CD4-positive, alpha-beta T cell treated with Interleukin-6 for 4 hours (primary cell): ENCODE data around the gene MAML1.
"Not testable (repeated sequence)": the region's sequence is repeated elsewhere in the genome, so short reads cannot be mapped to it uniquely, and the experiment has no call there.

Experiments
- DNase-seq: peaks from one replicate; pipeline ENCODE4 v3.0.0-alpha.2; 2020; ENCODE audit warnings: mixed read lengths

MAML1 gene

DNA sequence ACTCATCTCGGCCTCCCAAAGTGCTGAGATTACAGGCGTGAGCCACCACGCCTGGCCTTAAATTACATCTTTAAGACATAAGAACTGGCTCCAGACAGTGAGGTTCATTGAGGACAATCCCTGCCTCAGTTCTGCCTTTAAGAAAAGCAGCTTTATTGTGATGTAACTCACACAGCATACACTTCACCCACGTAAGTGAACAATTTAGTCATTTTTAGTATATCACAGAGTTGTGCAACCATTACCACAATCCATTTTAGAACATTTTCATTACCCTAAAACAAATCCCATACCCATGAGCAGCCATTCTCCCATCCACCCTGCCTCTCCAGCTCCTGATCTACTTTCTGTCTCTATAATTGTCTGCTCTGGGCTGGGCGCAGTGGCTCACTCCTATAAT lies 37.2 kb downstream of the MAML1 start:
- DNase-seq = no peak

- no peak for DNase-seq
Observed at GRCh38 chr5:179771311-179771895, 38.8 kb downstream of the MAML1 start.

DNA sequence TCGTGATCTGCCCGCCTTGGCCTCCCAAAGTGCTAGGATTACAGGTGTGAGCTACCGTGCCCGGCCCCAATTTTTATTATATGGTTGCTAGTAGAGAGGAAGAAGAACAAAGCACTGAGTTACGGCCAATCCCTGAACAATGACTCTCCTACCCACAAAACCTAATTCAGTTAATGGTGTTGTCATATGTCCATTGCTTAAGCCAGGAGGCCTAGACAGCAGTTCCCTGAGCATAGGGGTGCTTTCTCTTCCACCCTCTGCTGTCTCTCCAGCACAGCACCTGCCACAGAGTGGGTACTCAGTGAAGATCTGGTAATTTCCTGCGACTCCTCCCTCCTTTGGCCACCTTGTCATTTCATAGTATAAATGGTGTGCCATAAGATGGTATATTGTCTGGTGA lies 39.7 kb downstream of the MAML1 start:
- DNase-seq = no peak

- DNase-seq = no peak
Observed at GRCh38 chr5:179773686-179774040, 41.0 kb downstream of the MAML1 start.

DNA sequence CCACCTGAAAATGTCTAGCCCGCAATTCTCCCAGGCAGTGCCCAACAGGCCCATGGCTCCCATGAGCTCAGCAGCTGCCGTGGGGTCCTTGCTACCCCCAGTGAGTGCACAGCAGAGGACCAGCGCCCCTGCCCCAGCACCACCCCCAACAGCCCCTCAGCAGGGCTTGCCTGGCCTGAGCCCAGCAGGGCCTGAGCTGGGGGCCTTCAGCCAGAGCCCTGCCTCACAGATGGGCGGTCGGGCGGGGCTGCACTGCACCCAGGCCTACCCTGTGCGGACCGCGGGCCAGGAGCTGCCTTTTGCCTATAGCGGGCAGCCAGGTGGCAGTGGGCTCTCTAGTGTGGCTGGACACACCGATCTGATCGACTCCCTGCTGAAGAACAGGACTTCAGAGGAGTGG lies 41.8 kb downstream of the MAML1 start:
- no peak for DNase-seq

DNA sequence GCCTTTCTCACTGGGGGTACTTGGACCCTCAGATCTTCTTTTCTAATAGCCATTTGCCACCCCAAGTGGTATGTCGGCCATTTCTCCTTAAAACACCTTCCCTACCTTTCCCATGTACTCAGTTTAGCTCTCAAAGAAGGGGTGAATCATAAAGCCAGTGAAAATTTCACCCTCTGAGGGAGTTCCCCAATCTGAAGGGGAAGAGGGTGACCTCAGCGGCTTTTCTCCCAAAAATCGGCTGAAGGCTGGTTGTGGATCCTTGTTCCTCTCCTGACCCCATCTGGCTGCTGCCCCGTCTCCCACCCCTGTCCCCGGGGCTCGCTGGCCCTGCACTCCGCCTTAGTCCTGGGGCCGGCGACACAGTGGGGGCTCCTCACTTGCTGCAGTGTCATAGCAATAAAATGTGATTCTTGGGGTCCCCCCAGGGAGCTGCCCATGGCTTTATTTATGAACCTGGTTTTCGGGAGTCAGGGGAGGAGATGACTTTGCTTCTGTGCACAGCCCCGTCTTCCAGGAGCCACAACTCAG lies 43.9 kb downstream of the MAML1 start:
- no peak for DNase-seq

DNA sequence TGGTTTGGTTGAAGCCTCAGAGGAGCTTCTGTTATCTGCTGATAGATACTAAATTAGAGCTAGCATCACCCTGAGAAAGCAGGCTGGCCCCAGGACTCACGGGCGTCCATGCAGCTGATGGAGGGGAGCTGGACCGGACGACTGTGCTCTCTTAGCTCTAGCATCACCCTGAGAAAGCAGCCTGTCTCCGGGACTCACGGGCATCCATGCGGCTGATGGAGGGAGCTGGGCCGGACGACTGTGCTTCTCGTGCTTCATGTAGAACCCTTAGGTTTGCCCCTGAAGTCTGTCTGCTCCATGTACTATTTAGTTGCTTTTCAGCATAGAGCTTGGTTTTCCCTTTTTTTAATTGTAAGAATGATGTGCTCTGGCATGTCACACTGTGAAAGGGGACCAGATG lies 44.8 kb downstream of the MAML1 start:
- no peak for DNase-seq

DNA sequence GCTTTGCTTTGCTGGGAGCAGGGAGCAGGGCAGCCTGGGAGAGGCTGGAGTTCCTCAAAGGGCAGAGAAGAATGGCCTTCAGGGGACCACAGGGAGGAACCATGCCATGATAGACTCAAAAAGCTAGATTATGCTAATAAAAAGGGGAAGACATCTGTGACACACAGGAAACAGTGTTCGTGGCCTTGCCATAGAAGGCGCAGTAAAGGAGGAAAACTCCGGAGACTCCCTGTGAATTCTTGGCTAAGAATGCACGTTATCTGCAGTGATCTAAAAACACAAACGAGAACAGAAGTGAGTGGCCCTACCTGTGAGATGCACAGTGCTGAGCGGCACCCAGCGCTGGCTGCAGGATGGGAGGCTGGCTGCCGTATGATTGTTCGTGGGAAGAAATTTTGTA lies 45.3 kb downstream of the MAML1 start:
- DNase-seq = no peak

GRCh38 chr5:179778591-179778990 lies 46.0 kb downstream of the MAML1 start:
- DNase-seq = no peak

- DNase-seq = no peak
Observed at GRCh38 chr5:179779826-179780225, 47.2 kb downstream of the MAML1 start.

DNA sequence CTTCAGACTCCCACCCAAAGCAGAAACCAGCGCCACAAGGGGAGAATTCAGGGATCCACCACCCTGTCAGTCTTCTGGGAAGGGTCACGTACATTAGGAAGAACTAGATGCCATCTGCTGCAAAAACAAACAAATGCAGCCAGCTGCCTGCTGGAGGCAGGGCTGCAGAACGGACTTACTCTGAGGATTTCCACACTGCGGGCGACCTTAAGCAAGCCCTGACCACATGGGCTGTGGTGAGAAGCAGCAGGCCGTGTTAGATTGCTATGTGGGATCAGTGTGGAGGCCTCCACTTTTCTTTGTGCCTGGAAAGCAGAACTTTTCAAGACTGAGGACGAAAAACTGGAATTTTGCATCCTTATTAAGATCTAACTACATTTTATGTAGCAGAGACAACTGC lies 47.7 kb downstream of the MAML1 start:
- DNase-seq = no peak

DNA sequence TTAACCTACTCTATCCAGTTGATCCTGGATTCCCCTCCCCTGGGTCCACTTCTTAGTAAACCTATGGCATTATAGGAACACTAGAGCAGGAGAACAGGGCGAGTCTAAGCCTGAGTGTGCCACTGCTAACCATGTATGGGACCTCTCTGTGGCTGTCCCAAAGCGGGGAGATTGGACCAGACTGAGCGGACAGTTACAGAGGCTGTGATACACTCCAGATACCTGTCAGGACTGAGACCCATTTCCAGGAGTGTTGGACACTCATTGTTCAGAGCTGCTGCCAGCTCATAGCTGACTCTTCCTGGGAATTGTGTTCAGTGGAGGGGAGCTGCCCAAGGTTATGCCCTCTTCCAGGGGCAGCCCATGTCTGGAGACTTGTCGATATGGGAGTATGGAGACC lies 49.2 kb downstream of the MAML1 start:
- no peak for DNase-seq

DNA sequence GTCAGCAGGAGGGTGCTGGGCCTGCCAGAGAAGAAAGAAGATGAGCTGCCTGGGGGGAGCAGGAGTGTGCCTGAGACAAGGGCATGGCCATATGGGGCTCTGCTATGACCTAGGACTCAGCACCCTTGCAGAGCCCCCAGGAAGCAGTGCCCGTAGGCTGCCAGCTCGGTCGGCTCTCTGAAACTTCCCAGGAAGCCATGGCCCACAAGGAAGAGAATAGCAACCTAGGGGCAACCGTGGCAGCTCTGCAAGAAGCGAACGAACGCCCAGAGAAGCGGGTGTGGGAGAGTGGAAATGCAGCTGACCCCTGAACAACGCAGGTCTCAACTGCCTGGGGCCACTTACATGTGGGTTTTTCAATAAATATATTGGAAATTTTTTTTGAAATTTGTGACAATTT lies 50.5 kb downstream of the MAML1 start:
- DNase-seq = no peak

GRCh38 chr5:179786861-179787260 lies 54.2 kb downstream of the MAML1 start:
- DNase-seq = no peak

GRCh38 chr5:179788193-179788854 lies 55.7 kb downstream of the MAML1 start:
- no peak for DNase-seq

DNA sequence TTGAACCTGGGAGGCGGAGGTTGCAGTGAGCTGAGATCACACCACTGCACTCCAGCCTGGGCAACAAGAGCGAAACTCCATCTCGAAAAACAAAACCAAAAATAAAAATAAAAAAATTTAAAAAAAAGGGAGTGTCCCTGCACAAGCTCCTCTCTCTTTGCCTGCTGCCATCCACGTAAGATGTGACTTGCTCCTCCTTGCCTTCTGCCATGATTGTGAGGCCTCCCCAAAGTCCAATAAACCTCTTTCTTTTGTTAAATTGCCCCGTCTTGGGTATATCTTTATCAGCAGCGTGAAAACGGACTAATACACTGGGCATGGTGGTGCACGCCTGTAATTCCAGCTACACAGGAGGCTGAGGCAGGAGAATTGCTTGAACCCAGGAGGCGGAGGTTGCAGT lies 56.7 kb downstream of the MAML1 start:
- DNase-seq = not testable (repeated sequence)

DNA sequence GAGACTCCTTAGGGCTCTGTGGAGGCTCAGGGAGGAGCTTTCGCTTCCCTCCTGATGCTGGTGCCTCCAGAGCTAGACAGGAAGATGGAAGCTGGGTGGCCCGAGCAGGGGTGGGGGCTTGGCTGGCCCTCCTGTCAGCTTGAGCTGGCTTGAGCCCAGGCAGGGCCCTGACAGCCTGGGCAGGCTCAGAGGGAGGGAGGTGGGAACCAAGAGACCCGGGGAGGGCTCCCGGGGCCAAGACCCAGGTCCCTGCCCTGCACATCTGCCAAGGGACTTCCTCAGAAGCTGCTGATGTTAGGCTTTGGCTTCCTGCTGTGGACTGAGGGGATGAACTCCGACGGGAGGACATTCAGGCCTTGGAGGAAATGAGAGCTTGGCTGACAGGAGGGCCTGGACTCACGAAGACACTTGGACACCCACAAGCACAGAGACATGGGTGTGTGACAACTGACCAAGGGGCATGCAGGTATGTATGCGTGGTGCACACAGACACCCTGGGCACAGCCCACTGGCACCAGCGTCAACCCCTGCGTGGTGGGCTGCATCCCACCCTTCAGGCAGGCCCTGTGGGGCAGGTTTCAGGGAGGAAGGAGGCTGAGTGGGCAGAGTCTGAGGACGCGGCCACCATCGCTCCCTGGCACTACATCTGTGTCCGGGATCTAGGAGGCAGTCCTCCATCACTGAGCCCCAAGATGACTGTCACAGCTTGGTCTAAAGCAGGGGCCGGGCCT lies 59.4 kb downstream of the MAML1 start:
- DNase-seq = no peak

- no peak for DNase-seq
Observed at GRCh38 chr5:179792612-179793467, 60.2 kb downstream of the MAML1 start.

- DNase-seq = peak; percentile 73
Observed at GRCh38 chr5:179793468-179794139, 61.0 kb downstream of the MAML1 start, which contains the start of gene LTC4S. TSS of gene LTC4S (plus strand) at chr5:179793986. CDS start at chr5:179794081, 95 bp downstream.

- no peak for DNase-seq
Observed at GRCh38 chr5:179794171-179794570, 61.5 kb downstream of the MAML1 start.

GRCh38 chr5:179794575-179794974 lies 62.0 kb downstream of the MAML1 start:
- DNase-seq = no peak

GRCh38 chr5:179795049-179795862 lies 62.6 kb downstream of the MAML1 start:
- DNase-seq = peak; percentile 24
